HepG2 (cell line): Measurements from ENCODE around the gene OBSL1. TPM values are rescaled to one million over a fixed set of nuclear protein-coding genes. Genes with fewer than 3 reads are reported as not detected.

Experiments used
- CENPX ChIP-seq: sonication (generic); formaldehyde crosslinking; IDR thresholded peaks from 2 replicates; pipeline ENCODE4 v1.9.0; 2021; ENCODE audit warnings: mild to moderate bottlenecking, missing genetic modification reagents, moderate library complexity
- HCFC1 ChIP-seq: fragments of 150-350 bp; IDR thresholded peaks from 2 replicates; pipeline ENCODE4 v1.6.1; 2014; ENCODE audit warnings: low read depth, low read length
- HNRNPL ChIP-seq: fragments of 200-400 bp; formaldehyde crosslinking; IDR thresholded peaks from 2 replicates; pipeline ENCODE4 v1.6.1; 2017; ENCODE audit warnings: mild to moderate bottlenecking, low read depth, low read length
- IRF1 ChIP-seq: sonication (generic); formaldehyde crosslinking; IDR thresholded peaks from 2 replicates; pipeline ENCODE4 v1.4.0; 2020; ENCODE audit warnings: low read depth, mild to moderate bottlenecking, missing genetic modification reagents
- KLF15 ChIP-seq: sonication (generic); formaldehyde crosslinking; IDR thresholded peaks from 2 replicates; pipeline ENCODE4 v1.8.1; 2023; ENCODE audit warnings: borderline replicate concordance, mild to moderate bottlenecking, inconsistent platforms, missing genetic modification reagents, mixed read lengths
- MXD4 ChIP-seq: IDR thresholded peaks from 2 replicates; pipeline ENCODE4 v1.6.1; 2016; ENCODE audit warnings: mild to moderate bottlenecking, missing biosample characterization, missing genetic modification reagents
- NFE2L1 ChIP-seq: sonication (generic); formaldehyde crosslinking; IDR thresholded peaks from 2 replicates; pipeline ENCODE4 v1.4.0; 2020; ENCODE audit warnings: missing genetic modification reagents, mild to moderate bottlenecking, borderline replicate concordance
- NONO ChIP-seq, 2 experiments: fragments of 450-650 bp in 1 of 2; sonication (generic) in 1 of 2; formaldehyde crosslinking in 1 of 2; IDR thresholded peaks in 1 of 2; conservative IDR thresholded peaks in 1 of 2; 2 replicates each; pipeline versions ENCODE4 v1.6.1 to v1.8.0; 2017 to 2022; ENCODE audit warnings: mild to moderate bottlenecking in 1 of 2, missing genetic modification reagents in 1 of 2, moderate library complexity in 1 of 2
- PHF5A ChIP-seq: IDR thresholded peaks from one replicate; pipeline ENCODE4 v1.6.1; 2018; ENCODE audit warnings: low read depth, missing genetic modification reagents; ENCODE audit not compliant: unreplicated experiment
- SAP130 ChIP-seq: IDR thresholded peaks from 2 replicates; pipeline ENCODE4 v1.6.1; 2016; ENCODE audit warnings: low read depth
- ZBTB39 ChIP-seq: sonication (generic); formaldehyde crosslinking; IDR thresholded peaks from 2 replicates; pipeline ENCODE4 v1.5.0; 2020; ENCODE audit warnings: missing genetic modification reagents
- ZNF468 ChIP-seq: sonication (generic); formaldehyde crosslinking; IDR thresholded peaks from 2 replicates; pipeline ENCODE4 v1.8.0; 2022; ENCODE audit warnings: mild to moderate bottlenecking, moderate library complexity, missing genetic modification reagents
- ZNF503 ChIP-seq: sonication (generic); formaldehyde crosslinking; IDR thresholded peaks from 2 replicates; pipeline ENCODE4 v1.4.0; 2020; ENCODE audit warnings: missing genetic modification reagents
- ZNF746 ChIP-seq: sonication (generic); formaldehyde crosslinking; IDR thresholded peaks from 2 replicates; pipeline ENCODE4 v1.8.0; 2022; ENCODE audit warnings: mild to moderate bottlenecking, missing genetic modification reagents
- ZNF839 ChIP-seq: sonication (generic); formaldehyde crosslinking; IDR thresholded peaks from 2 replicates; pipeline ENCODE4 v1.4.0; 2020; ENCODE audit warnings: missing genetic modification reagents, mild to moderate bottlenecking, borderline replicate concordance
- polyA plus RNA-seq, 8 experiments: library from polyadenylated mRNA; depleted of rRNA in 3 of 8; stranded (reverse) in 7 of 8; unstranded in 1 of 8; fragments of >200 nt; fragmentation: Illumina TruSeq in 4 of 8; extraction: Trizol in 4 of 8; gene quantifications; 2 replicates each; pipeline versions ENCODE4 v1.2.1 to v1.2.3, GENCODE V29; 2011 to 2016; ENCODE audit warnings: low read depth in 4 of 8, missing spikeins in 1 of 8, mixed read lengths in 1 of 8; ENCODE audit not compliant: insufficient read depth in 1 of 8
- total RNA-seq, 5 experiments: library from RNA; depleted of rRNA; stranded (reverse); fragments of >200 nt; fragmentation: Illumina TruSeq; extraction: Trizol; gene quantifications; 2 replicates each; pipeline ENCODE4 v1.2.3, GENCODE V29; 2016; ENCODE audit warnings: low read depth in 1 of 5
- TF ChIP-seq, protein P1 (sequence below): sonication (generic); formaldehyde crosslinking; IDR thresholded peaks from 2 replicates; pipeline ENCODE4 v1.4.0; 2020; ENCODE audit warnings: mild to moderate bottlenecking, missing genetic modification reagents, borderline replicate concordance
- TF ChIP-seq, protein P2 (sequence below): sonication (generic); formaldehyde crosslinking; IDR thresholded peaks from 2 replicates; pipeline ENCODE4 v1.4.0; 2020; ENCODE audit warnings: missing genetic modification reagents

Gene OBSL1
- total and polyA plus RNA-seq, 2 of the 13 experiments (the other 11 are each of a cell fraction or from before 2014, with no cell fraction given): 86.7 to 218 TPM

DNA sequence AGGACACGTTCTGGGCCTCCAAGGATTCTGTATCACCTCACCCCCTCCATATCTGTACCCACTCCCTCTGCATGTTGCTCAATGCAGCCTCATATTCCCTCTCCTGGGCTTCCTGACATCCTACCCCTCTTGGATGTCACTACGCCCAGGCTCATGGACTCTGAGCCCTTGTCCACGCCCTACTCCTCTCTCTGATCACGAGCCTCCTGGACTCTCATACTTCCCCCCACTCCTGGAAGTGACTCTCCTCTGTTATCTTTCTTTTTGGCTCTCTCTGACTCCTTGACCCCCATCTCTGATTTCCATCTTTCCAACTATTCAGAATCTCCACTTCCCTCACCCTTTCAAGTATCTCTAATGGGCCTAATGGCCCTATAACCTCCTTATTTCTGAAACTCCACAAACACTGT is 25.4 kb downstream of the OBSL1 start (continued):
- TF ChIP-seq, protein P1, sequence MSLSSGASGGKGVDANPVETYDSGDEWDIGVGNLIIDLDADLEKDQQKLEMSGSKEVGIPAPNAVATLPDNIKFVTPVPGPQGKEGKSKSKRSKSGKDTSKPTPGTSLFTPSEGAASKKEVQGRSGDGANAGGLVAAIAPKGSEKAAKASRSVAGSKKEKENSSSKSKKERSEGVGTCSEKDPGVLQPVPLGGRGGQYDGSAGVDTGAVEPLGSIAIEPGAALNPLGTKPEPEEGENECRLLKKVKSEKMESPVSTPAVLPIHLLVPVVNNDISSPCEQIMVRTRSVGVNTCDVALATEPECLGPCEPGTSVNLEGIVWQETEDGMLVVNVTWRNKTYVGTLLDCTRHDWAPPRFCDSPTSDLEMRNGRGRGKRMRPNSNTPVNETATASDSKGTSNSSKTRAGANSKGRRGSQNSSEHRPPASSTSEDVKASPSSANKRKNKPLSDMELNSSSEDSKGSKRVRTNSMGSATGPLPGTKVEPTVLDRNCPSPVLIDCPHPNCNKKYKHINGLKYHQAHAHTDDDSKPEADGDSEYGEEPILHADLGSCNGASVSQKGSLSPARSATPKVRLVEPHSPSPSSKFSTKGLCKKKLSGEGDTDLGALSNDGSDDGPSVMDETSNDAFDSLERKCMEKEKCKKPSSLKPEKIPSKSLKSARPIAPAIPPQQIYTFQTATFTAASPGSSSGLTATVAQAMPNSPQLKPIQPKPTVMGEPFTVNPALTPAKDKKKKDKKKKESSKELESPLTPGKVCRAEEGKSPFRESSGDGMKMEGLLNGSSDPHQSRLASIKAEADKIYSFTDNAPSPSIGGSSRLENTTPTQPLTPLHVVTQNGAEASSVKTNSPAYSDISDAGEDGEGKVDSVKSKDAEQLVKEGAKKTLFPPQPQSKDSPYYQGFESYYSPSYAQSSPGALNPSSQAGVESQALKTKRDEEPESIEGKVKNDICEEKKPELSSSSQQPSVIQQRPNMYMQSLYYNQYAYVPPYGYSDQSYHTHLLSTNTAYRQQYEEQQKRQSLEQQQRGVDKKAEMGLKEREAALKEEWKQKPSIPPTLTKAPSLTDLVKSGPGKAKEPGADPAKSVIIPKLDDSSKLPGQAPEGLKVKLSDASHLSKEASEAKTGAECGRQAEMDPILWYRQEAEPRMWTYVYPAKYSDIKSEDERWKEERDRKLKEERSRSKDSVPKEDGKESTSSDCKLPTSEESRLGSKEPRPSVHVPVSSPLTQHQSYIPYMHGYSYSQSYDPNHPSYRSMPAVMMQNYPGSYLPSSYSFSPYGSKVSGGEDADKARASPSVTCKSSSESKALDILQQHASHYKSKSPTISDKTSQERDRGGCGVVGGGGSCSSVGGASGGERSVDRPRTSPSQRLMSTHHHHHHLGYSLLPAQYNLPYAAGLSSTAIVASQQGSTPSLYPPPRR (CRISPR knock-in tag): peak; percentile 43; the same call in 1 of the 2 replicates
- TF ChIP-seq IRF1 (CRISPR knock-in tag): no peak
- TF ChIP-seq MXD4 (CRISPR knock-in tag): peak; percentile 68; the same call in 1 of the 2 replicates
- TF ChIP-seq, protein P2, sequence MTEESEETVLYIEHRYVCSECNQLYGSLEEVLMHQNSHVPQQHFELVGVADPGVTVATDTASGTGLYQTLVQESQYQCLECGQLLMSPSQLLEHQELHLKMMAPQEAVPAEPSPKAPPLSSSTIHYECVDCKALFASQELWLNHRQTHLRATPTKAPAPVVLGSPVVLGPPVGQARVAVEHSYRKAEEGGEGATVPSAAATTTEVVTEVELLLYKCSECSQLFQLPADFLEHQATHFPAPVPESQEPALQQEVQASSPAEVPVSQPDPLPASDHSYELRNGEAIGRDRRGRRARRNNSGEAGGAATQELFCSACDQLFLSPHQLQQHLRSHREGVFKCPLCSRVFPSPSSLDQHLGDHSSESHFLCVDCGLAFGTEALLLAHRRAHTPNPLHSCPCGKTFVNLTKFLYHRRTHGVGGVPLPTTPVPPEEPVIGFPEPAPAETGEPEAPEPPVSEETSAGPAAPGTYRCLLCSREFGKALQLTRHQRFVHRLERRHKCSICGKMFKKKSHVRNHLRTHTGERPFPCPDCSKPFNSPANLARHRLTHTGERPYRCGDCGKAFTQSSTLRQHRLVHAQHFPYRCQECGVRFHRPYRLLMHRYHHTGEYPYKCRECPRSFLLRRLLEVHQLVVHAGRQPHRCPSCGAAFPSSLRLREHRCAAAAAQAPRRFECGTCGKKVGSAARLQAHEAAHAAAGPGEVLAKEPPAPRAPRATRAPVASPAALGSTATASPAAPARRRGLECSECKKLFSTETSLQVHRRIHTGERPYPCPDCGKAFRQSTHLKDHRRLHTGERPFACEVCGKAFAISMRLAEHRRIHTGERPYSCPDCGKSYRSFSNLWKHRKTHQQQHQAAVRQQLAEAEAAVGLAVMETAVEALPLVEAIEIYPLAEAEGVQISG (CRISPR knock-in tag): peak; percentile 72
- TF ChIP-seq HNRNPL: no peak
- TF ChIP-seq ZBTB39 (CRISPR knock-in tag): no peak
- TF ChIP-seq ZNF746 (CRISPR knock-in tag): peak; percentile 67; the same call in 1 of the 2 replicates
- no peak for TF ChIP-seq ZNF468 (CRISPR knock-in tag)
- TF ChIP-seq SAP130 (CRISPR knock-in tag): peak; percentile 92
- TF ChIP-seq NONO (IDR thresholded peaks at IDR 0.05): no peak
- no peak for TF ChIP-seq NONO (CRISPR knock-in tag; conservative IDR thresholded peaks at IDR 0.05)
- no peak for TF ChIP-seq NFE2L1 (CRISPR knock-in tag)
- no peak for TF ChIP-seq KLF15 (CRISPR knock-in tag)
- TF ChIP-seq CENPX: no peak
- TF ChIP-seq ZNF839 (CRISPR knock-in tag): no peak
- no peak for TF ChIP-seq HCFC1
- no peak for TF ChIP-seq ZNF503 (CRISPR knock-in tag)
- TF ChIP-seq PHF5A (CRISPR knock-in tag): peak; percentile 48
